Stimulated activated CD8-positive, alpha-beta memory T cell treated with anti-CD3 and anti-CD28 coated beads, Interleukin-2, amount 100 ng/mL, for 48 hours (primary cell): ENCODE results near the gene TEAD1.
A peak's percentile ranks its signal among the peaks of the same experiment; 100 is the strongest.
"Not testable (repeated sequence)": the region's sequence is repeated elsewhere in the genome, so short reads cannot be mapped to it uniquely, and the experiment has no call there.

Experiments
- DNase-seq, 2 donors: peaks; one replicate each; pipeline ENCODE4 v3.0.0-alpha.2; 2020; ENCODE audit warnings: low read depth in 2 of 2

The TEAD1 gene

DNA sequence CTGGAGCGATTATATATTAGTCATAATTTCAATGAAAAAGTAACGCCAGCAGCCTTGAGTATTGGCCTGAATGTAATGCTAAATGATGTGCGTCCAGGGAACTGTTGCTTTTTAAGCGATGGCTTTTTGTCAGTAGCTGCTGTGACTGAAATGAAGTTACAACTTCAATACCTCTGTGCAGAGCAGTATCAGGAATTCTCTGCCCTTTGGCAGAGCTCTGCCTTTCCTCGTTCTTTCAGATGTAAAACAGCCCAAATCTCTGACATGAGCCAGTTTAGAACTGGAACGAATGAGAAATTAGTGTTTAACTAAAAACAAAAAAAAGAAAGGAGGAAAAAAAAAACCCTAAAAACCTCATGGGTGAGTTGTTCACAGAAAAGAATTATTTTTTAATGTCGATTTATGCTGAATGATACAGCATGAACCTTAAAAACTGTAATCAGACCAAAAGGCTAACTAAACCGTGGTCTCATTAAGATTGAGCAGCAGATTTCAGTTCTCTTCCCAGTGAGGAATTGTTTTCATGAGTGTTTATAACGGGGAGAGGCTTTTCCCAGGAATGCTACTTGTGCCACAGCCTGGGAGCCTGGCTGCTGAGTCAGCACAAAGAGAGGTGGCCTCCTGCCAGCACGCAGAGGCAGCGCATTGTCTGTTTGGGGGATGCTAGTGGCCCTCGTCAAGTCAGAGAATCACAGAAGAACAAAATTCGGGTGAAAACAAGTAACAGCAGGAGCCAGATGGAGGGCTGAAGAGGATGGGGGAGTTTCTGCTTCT lies 188.7 kb downstream of the TEAD1 start:
- DNase-seq = no peak

DNA sequence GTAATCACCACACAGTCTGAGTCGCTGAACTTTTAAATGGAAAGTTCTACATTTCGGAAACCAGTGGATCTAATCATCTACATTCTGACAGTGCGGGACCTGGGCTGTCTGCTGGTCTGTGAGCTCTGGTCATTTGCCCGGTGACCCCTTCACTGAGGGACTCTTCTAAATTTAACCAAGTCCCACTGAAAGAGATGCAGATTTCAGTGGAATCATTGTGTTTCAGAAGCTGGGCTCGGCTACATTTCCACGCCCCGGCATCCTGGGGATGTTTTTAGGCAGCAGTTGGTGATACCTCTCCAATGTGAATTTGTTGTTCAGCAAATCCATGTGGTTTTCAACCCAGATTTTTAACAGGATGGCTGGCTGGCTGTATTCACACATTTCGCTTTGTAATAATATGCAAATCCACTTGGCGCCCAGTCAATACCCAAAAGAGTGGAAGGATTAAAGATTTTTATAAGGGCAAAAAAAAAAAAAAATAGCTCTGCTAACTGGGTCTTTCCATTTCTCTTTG lies 189.4 kb downstream of the TEAD1 start:
- DNase-seq = no peak

DNA sequence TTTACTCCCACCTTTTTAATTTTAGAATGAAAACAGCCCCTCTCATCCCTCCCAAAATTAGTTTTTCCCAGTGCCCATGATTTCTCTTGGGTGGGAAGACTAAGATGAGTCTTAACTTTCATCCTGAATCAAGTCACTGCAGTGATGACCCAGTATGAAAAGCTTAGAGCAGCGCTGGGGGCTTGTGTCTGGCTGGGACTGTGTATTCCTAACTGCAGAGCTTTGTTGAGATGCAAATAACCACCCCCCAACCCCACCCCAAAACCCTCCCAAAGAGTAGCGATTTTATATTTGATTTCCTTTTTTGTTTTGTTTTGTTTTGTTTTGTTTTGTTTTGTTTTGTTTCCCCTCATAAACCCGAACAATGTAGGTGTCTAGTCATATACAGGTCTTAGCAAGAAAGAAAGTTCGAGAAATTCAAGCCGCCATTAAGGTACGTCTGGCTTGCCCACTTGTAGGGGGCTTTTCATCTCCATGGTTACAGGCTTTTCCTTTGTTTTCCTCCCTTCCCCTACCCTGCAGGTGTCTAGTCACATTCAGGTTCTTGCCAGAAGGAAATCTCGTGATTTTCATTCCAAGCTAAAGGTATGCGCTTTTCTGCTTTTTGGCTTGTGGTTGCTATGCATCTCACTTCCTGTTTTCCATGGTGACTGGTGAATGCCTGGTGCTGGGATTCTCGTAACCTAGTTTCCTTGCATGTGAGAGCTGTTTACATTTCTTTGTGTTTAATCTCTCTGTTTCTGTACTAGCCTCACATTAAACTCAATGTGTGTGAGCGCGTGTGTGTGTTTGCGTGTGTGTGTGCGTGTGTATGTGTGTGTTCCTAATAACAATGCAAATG lies 190.3 kb downstream of the TEAD1 start:
- DNase-seq = no peak

DNA sequence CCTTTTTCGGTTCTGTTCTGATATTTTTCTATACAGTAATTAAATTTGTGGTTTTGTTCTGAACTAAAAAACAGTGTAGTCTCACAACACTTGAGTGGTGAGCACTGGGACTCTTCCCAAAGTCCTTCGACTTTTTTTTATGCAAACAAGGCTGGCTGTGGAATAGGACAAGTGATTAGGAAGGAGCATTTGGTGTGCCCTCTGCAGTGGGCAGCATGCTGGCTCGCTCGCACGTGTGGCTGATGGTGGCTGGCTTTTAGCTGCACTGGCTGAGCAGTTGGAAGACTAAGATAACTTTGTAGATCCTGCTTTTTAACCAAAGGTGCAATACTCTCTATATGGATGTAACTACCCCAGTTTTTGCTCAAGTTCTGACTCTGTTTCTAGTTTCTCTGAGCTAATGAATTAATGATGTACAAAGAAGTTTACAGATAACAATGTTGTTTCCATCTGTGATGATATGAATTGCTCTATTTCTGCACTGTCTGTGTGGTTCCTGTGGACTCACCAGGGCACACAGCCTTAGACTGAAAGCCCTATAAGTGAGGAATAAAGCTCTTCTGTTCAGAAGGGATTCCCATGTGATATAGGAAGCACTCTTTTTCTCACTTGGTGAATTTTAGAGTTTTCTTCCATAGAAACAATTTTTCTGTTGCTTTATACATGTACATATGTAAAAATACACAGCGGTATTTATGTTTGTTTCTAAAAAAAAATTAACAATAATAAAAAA lies 191.8 kb downstream of the TEAD1 start:
- no peak for DNase-seq

DNA sequence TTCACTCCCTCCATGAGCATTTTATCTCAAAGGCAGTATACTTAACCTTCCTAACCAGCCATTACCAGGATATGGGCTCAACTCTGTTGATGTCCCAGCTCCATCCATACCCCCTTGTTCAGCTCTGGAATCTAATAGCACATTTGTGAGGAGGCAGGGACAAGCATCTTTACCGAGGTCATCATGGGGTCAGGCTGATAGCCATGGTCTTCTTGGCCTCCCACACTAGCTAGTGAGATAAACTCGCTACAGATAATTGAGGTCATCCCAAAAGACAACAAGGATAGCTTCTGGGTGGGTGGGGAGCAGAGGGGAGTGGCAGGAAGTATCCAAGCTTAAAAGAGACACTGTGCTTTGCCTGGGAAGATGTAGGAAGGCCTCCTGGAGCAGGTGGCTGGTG lies 193.3 kb downstream of the TEAD1 start:
- DNase-seq = no peak

DNA sequence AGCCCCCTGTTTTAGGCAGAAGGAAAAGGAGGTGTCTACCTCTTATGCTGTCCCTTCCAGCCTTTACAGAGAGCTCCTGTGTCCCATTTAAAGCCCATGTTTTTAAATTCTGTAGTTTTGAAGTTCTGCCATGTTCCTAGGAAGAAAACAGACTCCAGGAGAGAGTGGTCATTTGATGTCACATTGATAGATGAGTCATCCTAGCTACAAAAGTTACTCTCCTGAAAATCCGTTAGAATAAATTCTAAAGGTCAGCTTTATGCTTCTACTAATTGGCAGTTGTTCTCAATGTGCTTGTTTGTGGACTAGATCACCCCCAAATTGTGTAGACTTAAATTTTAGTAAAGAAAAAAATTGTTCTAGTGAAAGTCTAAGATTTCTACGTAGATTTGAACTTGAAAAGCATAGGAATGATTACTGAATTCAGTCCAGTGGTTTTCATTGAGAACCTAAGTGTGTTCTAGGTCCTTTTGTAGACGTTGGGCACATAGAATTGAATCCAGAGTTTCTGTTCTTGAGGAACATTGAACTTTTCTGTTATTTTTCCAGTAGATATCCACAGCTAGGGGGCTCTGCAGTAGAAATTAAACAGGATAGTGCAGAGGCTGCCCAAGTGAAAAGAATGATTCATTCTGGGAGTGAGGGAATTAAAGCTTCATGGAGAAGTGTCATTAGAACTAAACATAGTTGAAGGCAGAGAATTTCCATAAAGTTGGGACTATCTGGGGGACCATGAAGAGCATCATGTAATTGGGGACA lies 194.3 kb downstream of the TEAD1 start:
- no peak for DNase-seq

DNA sequence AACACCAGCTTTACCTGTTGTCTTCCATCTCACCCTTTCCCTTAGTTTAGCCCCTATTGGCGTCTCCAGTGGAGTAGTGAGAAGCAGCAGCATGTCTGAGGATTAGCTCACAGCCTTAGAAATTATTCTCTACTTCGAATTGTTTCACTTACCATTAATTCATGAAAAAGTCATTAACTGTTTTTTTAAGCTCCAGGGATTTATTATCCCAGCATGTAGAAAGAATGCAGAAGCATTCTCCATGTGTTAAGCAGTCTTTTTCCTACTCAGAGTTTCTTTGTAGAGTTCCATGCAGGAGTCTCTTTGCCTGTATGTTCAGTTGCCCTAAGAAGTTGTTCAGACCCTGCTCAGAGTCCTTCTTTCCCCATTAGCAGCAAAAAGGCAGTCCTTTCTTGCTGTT lies 197.0 kb downstream of the TEAD1 start:
- no peak for DNase-seq

DNA sequence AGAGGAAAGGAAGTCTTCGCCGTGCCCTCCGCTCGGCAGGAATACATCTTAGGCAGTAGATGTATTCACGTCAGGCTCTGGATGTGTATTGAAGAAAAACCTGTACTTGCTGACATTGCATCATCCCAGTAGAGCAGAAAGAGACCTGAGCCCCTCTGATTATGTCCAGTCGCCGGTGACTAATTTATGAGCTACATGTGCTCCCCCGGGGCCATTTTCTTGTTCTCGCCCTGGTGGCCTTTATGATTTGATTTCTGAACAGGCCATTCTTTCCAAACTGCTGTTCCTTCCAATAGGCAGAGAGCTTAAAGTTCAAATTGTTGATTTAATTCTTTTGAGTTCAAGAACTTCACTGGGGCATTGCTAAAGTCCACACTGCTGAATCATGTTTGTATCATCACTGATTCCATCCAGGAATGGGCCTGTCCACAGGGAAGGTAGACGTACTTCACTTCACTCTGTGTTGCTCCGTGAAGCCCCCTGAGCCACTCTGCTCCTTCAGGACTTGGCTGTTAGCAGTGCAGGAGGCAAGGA lies 197.6 kb downstream of the TEAD1 start:
- DNase-seq = no peak

DNA sequence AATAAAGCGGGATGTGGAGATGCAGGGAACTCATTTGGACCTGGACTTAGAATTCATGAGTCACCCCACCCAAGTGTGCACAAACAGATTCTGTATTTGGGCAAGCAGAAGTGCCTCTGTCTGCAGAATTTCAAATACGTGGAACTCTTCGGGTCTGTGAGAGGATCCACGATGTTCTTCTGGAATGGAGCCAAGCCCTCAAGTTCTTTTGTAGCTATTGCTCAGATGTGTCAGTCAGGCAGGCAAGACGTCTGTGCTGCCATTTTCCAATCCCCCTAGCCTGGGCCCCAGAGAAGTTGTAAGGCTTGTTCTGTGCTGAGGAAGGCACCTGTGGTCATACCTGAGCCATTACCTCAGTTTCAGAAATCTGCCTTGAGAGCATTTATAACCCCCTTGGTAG lies 202.1 kb downstream of the TEAD1 start:
- DNase-seq = no peak

DNA sequence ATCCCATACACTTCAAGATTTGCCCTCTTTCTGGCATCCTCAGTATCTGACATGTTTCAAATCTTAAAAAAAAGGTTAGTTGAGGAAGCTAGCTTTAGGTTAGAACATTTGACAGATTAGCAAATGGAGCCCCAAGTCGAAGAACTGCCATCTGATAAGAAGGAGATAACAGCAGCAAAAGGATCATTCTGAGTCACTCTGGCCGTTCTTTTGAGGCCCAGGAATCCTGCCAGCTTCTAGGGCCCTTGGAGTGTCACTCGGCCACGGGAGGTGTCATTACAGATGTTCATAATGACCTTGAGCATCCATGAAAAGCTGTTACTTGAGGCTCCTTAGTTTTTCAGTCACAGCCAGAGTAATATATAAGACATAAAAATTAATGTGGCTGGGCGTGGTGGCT lies 202.8 kb downstream of the TEAD1 start:
- DNase-seq = no peak

DNA sequence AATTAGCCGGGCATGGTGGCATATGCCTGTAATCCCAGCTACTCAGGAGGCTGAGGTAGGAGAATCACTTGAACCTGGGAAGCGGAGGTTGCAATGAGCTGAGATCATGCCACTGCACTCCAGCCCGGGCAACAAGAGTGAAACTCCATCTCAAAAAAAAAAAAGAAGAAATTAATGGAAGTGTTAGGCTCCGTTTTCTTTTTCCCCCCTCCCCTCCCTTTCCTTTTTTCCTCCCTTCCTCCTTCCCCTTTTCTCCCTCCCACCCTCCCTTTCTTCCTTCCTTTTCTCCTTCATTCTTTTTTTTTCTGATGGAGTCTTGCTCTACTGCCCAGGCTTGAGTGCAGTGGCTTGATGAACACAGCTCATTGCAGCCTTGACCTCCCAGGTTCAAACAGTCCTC lies 203.3 kb downstream of the TEAD1 start:
- DNase-seq = not testable (repeated sequence)

DNA sequence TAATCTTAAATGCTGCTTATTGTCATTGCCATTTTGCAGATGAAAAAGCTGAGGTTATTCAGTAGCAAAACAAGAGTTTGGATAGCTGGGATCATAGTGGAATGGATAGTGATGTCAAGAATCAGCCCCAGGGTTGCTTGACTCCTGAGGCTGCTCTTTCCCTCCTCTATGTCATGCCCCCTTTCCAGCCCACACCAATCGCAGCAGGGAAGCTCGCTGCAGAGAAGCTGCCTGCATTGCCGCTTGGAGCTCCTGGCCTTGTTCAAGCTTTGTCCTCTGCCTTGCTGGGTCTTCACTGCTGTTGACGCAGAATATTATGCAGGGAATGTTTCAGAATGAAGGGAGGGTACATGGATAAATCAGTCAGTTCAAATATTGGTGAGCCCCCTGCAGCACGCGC lies 206.1 kb downstream of the TEAD1 start:
- DNase-seq = no peak

DNA sequence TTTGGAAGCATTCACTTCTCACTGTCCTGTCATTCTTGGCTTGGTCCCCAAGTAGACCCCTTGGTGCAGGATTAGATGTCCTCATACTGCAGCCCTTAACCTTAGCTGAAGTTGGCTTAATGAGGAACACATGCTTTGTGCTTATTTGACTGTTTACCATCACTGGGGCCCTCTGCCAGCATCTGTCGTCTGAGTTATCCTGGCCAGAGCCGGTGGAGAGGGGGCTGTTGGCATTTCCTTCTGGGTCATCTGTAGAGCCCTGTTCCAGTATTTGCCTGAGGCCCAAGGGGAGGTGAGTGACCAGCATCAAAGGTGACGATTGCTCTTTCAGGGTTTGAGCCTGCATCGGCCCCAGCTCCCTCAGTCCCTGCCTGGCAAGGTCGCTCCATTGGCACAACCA lies 208.4 kb downstream of the TEAD1 start:
- DNase-seq = no peak

DNA sequence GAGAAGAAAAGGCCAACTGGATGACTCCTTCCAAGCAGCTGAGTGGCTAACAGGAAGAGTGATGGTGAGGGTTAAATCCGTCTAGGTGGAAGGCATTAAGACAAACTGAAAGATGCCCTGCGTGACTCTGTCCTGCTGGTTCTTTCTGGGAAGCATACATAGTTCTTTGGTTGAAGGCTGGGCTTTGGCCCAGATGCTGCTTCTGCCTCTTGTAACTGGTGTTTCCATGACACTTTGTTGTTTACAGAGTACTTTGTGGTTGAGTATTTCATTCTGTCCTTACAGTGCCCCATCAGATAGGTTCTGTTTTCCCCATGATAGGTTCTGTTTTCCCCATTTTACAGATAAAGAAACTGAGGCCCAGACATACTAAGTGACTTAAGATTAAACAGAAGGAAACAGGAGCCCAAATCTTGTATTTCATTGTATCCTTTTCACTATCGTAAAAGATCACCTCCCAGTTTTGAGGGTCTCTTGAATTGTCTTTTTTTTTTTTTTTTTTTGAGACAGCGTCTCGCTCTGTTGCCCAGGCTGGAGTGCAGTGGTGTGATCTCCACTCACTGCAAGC lies 210.6 kb downstream of the TEAD1 start:
- DNase-seq = no peak

DNA sequence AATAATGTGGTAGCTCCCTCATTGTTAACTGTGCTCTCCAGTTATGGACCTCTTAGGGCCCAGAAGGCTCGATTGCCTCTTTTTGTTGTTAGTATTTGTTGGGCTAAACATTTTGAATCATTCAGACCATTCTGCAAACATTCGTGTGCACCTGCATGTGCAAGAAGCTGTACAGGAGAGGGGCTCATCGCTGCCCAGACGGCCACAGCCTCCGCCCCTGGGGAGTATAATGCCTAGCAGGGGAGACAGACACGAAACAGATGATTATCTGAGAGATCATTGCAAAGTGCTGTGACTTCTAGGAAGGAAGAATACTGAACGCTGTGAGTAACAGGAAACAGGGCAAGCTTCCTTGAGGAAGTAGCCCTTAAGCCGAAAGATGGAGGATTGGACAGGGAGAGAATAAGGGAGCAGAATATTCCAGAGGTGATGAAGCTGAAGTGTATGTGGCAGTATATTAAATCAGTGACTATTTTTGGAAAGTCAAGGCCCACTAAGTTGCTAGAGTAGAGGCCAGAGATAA lies 211.6 kb downstream of the TEAD1 start:
- DNase-seq = no peak

DNA sequence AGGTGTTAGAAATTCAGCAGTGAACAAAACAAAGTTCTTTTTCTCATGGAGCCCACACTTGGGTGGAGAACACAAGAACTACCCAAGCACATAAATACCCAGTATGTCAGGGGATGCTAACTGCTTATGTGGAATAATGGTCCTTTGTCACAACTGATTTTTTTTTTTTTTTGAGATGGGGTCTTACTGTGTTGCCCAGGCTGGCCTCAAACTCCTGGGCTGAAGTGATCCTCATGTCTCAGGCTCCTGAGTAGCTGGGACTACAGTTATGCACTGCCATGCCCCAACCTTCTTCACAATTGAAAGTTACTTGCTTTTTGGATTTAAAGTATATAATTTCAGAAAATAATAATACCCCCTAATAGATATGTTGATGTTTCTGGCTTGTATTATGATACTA lies 212.3 kb downstream of the TEAD1 start:
- DNase-seq = no peak

DNA sequence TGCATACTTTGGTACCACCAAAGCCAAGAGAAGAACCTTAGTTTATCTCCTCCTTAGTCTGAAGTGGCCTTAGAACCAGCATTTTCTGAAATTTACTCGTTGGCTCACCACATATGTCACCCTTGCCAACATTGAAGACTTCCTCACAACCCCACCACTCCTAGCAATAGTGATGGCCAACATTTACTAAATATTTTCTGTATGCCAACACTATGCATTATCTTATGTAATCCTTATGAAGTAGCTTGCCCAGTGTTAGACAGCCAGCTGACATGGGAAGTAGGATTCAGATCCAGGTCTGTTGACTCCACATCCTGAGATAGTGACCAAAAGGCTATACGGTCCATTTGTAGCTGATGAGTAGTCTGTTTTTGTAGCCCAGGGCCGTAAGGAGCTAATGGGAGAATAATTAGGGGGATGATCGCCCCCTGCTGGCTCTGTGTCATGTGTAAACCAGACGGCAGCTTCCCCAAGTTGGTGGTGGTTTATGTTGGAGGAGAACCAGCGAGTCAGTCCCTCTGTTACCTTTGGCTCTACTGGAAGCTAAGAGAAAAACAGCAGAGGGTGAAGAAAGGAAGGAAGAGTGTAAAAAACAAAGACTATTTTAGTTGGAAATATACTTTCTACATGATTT lies 214.4 kb downstream of the TEAD1 start:
- peak; percentile 39 to 45 for DNase-seq

DNA sequence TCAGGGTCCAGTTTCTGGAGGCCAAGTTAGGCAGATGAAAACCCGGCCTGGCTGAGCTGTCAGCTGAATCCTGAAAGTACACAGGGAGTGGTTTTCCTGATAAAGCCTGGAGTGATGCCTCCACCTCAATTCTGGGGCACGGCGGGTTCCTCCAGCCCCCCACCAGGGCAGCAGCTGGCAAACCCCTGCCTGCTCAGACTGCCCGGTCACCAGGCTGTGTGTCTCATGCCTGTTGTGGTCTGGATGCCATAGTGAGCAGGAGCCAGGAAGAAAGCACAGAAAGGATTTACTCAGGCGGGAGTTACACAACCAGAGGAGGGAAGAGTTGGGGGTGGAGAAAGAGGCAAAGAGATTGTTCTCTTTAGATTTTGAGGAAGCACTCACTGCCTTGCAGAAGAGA lies 215.0 kb downstream of the TEAD1 start:
- no peak for DNase-seq

DNA sequence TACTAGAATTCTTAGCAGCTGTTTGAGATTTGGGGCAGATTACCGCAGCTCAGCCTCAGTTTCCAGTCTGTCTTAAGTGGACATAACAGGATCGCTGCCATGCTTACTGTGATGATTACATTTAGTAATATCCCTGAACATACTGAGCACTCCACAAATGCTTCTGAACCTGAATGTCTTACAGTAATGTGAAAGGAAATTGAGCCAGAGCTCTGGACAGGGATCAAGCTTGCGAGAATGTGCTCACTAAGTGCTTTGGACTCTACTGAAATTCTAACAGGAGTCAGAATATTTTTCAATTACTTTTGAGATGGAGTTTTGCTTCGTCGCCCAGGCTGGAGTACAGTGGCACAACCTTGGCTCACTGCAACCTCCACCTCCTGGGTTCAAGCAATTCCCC lies 216.3 kb downstream of the TEAD1 start:
- DNase-seq = no peak
